NCI-H2196 (cell line): ENCODE results near the gene C12orf50.
"Not testable (repeated sequence)": the region's sequence is repeated elsewhere in the genome, so short reads cannot be mapped to it uniquely, and the experiment has no call there.

Source experiments
- DNase-seq: peaks from one replicate; lab custom pipeline; 2025; ENCODE audit not compliant: unreplicated experiment; lab: John Stamatoyannopoulos, UW

The C12orf50 gene

DNA sequence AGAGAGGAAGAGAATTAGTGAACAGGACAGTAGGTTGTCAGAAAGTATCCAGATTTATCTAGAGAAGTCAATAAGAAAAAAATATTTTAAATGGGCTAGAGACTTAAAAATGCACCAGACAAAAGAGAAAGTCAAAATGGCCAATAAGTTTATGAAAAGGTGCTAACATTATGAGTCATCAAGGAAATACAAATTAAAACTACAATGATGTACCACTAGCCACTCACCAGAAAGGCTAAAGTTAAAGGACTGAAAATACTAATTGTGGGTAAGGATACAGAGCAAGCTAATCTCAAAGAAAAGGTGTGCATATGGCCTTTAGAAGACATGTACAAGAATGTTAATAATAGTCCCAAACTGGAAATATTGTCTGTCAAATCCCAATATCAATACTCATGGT lies 37.7 kb downstream of the C12orf50 start:
- DNase-seq = no peak

DNA sequence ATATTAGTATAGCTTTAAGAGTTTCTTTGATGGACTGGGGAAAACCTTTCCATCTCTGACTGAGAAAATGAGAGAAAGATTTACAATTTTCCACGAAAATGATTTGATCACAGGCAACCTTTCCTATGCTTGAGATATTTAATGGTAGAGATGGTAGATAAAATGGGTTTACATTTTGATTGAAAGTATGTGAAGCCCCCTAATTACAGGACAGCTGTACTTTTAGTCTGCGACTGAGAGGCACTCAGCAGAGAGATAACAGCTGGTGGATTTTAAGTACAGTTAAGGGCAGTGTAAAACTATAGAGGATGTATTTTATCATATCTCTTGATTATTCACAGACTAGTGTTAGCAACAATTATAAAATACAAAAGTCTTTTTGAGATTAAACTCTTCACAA lies 40.7 kb downstream of the C12orf50 start:
- no peak for DNase-seq

DNA sequence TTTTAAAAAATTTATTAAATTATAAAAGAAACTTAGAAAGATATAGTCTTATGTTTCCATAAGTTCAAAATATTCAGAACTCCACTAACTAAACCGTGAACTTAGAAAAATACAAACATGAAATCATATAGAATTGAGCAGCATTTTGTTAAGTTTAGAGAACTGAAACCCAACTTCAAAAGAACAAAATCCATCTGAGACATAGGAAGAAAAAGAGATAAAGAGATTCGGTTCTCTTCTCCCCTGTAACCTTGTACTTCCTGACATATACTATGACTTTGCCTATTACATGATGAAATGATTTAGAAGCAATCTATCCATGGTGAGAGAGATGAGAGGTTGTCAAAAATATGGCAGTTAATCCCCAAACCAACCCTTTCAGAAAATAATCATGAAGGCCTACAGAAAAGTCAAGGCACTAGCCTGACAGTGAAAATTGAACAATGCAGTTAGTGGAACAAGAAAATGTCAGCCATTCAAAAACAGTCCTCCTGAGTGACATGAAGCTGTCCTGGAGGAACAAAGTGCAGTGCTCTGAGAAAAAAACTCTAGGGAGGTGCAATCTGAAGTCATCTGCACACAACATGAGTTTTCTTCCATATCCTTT lies 44.0 kb downstream of the C12orf50 start:
- DNase-seq = no peak

DNA sequence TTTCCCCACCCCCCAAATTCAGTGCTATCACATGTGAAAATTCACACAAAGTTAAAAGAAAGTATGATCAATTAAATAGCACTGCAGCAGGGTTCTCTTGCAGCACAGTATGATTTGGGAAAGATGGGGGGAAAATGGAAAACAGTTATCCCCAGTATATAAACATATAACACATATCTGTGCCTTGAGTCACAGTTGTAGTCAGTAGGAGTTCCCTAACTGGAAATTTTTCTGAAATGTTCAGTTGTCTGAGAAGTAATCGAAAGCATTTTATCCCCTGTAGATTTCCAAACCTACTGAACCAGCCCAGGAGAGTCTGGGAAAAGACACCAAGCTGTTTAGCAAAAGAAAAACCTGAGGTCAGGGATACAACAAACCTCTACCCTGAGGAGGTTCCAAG lies 47.0 kb downstream of the C12orf50 start:
- no peak for DNase-seq

DNA sequence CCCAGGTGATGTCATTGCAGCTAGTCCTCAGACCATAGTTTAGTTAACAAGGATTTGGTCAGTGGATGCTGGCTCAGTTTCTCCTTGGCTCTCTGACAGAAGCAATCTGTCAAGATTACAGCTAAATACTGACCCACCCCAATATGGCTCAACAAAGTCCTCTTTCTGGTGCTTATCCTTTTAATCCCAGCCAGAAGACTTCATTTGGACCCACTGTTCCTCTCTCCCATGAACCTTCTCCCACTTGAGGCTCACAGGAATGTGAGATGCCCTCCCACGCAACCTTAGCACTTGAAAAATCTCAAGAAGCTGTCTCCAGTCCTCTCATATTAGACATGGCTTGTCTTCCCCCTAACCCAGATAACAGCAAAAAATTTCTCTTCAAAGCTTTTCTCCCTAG lies 47.7 kb downstream of the C12orf50 start:
- DNase-seq = no peak

DNA sequence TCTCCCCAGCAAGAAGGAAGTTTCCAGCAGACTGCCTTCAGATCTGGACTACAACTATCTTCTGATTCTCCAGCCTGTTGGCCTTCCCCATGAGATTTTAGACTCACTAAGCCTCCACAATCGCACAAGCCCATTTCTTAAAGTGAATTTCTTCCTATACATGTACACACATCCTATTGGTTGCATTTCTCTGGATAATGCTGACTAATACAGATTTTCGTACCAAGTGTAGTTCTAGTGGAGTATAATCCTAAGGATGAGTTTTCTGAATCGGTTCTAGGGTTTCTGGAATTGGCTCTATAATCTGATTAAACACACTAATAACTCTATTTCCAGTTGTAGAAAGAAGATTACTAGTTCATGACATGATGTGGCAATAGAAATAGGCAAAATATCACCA lies 53.3 kb downstream of the C12orf50 start:
- DNase-seq = no peak

DNA sequence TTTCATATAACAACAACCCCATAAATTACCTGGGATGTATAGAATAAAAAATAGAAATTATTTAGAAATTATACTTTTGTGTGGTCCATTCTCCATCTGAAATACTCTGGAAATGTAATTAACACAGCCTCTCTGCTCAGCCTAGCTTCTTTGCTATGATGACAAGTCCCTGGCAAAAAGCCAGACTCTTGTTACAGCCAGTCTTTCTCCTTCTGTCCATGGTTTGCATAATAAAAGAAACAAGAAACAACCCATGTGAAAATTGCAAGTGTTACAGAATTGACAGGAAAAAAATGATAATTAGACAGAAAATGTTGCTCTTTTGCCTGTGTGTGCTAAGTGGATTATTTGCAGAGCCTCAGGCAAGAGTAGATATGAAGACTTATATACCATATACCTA lies 61.3 kb downstream of the C12orf50 start:
- no peak for DNase-seq

DNA sequence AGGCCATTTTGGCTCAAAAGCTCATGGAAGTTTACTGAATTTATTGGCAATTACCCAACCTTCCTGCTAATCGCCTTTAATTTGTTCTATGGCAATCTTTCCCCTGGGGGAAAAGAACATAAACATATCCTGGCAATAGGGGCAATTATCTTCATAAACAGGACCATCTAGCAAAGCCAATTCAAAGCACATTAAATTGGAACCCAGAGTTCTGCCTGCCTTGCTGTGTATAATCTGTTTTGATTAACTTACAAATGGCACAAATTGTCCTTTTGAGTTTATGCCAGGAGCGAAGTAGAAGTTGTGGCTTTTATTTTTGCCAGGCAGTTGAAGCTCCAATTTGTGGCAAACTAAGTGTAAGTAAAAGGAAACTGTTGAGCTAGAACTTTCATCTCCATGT lies 68.6 kb downstream of the C12orf50 start:
- no peak for DNase-seq

DNA sequence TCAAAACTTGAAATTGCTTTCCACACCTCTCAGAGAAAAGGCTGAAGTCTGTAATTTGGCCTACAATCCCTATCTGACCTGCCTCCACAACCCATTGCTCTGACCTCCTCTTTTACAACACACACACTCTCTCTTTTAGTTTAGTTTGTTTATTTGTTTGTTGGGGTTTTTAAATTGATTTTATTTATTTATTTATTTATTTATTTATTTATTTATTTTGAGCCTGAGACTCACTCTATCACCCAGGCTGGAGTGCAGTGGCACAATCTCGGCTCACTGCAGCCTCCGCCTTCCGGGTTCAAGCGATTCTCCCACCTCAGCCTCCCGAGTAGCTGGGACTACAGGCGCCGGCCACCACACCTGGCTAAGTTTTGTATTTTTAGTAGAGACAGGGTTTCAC lies 75.2 kb downstream of the C12orf50 start:
- DNase-seq = not testable (repeated sequence)

DNA sequence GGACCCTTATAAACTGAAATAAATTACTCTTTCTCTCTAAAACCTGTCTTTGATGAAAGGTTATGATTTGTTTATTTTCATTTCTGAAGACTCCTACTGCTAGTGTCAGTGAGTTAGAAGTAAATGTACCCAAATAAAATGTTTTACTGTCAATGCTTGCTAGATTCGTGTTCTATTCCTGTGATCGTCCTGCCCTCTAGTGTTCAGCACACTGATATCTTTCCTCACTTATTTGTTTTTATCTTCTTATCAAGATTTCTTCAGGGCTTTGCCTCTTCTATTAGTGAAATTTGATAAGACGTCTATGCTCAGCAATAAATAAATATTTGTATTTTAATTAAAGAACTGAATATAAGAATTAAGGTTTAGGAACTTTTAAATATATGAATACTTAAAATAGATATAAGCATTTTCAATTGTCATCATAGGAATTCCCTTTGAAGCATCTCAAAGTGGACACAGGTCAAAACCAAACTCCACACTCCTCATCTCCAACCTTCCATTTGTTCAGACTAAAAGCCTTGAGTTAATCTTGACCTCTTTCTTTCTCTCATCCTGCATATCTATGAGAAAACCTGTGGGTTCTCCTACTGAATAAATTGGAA lies 75.8 kb downstream of the C12orf50 start:
- DNase-seq = peak; percentile 12

DNA sequence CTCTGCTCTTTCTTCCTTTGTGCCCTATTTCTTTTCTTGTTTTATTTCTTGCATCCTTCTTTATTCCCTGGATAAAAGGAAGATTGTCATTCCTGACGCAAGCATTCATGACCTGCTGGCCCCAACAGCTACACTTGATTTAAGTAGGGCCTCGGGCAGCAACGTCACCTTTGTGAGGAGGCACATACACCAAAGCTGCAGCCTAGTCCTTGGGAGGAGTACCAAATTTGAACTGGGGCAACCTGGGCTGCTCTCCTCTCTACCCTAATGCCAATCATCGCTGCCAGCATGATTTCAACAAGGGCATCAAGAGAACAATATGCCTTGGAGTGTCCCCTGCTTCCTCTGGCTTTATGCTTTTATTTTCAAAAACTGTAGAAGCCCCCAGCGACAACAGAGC lies 76.4 kb downstream of the C12orf50 start:
- no peak for DNase-seq

DNA sequence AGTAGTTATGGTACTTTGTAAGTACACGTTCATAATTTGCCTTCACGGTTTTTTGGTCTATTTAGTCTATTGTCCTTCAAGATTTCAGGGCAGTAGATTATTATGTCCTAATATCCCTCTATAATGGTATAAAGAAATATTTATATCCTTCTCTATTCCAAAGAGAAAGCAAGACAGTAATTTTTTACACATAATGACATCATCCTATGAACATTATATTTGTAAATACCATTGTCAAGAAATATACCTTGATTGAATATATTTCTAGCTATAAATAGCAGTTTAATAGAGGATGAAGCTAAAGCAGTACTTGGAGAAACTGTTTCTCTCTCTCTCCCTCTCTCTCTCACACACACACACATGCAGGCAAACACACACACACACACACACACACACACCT lies 77.0 kb downstream of the C12orf50 start:
- no peak for DNase-seq

DNA sequence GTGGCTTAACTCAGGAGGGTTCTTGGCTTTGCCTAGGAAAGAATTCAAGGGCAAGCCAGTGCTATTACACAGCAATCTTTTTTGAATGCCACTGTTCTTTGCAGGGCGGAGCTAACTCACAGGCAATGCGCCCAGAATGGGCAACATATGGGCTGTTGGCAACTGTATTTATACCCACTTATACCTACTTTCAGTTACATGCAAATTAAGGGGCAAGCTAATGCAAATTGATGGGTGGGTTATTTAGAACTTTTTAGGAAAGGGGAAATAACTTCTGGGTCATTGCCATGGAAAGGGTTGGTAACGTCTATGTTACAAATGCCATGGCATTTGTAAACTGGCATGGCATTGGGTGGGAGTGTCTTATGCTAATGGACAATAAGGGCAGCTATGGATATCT lies 85.4 kb downstream of the C12orf50 start:
- no peak for DNase-seq

DNA sequence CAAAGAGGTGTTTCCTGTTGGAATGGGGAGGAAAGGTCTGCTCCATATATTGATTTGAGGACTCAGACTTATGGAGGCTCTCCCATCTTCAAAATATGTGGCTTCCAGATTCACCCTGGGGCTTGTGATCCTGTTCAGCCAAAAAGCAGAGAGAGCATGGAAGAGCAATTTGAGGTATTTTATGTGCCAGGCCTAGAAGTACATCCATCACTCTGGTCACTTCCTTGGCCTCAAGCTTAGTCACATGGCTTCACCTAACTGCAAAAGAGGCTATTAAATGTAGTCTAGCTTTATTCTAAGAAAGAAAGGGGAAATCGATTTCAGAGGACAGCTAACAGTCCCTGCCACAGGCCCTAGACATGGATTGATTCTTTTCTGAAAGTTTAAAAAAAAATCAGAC lies 86.2 kb downstream of the C12orf50 start:
- no peak for DNase-seq

DNA sequence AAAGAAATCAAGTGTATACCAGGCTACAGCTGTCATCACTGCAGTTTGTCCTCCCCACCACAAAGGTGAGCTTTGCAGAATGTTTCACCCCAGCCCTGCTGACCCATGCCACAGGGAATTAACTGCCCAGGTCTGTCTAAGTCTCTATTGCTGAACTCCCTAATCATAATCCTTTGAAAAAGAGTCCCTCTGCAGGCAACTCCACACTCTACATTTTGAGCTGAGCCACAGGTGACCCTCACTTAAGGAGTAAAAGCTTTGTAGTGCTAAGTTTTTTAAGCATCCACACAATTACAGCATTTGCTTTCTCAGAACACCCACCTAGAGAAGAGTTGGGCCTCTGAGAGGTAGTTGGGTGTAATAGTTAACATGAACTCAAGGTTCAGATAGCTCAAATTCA lies 90.0 kb downstream of the C12orf50 start:
- DNase-seq = no peak

DNA sequence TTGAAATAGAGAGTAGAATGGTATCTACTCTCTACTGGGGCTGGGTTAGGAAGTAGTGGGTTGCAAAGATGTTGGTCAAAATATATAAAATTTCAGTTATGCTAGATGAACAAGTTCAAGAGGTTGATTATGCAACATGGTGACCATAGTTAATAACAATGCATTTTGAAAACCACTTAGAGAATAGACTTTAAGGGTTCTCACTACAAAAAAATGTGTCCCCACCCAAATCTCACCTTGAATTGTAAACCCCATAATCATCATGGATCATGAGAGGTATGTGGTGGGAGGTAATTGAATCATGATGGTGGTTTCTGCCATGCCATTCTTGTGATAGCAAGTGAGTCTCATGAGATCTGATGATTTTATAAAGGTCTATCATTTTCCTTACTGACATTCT lies 94.0 kb downstream of the C12orf50 start:
- DNase-seq = no peak

DNA sequence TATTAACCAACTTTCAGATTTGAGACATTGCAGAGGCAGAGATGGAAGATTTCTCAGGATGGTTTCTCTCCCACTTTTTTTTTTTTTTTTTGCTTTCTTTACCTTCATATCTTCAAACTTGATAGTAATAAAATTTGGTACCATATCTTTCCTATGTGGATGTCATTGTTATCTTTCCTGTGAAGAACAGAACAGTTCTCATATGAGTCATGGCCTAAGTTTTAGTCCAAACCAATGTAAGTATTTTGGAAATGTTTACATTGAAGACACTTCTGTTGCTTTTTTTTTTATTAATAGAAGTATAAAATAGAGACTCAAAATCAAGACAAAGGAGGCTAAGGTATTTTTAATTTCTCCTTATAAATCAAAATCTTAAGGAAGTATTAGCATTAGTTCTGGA lies 95.2 kb downstream of the C12orf50 start:
- DNase-seq = no peak

DNA sequence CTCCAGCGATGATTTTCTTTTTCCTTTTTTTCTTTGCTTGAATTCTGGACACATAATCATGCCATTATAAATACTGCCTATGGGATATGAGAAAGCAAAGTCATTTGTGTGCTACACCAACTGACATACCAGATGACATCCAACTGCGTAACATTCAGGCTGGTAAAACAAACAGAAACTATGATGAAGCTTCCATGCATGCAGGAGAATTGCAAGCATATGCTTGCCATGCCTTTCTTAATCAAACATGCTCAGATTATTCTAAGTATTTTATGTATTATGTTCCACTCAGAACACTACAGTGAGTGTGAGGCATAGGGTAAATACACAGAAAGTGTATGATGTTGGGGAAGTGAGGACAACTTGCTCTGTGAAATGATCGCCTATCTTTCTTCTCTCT lies 97.4 kb downstream of the C12orf50 start:
- DNase-seq = no peak

DNA sequence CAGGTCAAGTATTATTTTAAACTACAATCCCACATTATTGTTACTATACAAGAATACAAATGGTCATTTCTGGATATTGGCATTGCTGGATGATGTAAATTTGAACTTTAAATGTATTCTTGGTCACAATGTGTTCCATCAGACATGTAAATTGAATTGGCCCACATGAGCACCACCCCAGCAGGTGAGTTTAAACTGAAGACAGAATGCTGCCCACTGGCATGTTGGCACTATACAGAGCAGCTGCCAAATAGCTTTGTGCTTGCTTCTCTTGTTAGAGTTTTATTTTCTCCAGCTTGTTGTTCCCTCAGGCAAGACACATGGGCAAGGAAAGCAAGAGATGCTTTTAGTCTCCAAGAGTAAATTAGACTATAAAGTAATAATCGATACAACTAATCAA lies 98.6 kb downstream of the C12orf50 start:
- no peak for DNase-seq
